NCI-H1417 (cell line): Measurements from ENCODE around the gene ERBB2.
"Not testable (repeated sequence)": the region's sequence is repeated elsewhere in the genome, so short reads cannot be mapped to it uniquely, and the experiment has no call there.

ENCODE experiments used
- DNase-seq, 3 experiments: peaks; one replicate each; lab custom pipeline; 2025; lab: John Stamatoyannopoulos, UW

ERBB2 gene

DNA sequence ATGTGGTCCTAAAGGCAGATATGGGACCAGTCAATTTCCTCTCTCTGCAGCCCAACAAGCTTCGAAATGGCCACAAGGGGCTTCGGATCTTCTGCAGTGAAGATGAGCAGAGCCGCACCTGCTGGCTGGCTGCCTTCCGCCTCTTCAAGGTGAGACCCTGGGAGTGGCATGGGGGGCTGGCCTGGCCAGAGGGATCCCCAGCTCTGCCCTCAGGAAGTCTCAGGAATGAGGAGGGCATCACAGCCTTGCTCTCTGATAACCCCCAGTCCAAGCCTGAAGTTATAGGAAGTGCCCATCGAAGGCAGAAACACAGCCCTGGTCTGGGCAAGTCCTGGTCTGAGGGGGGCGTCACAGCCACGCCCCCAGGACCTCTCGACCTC lies 45.0 kb downstream of the ERBB2 start:
- DNase-seq, result no peak

DNA sequence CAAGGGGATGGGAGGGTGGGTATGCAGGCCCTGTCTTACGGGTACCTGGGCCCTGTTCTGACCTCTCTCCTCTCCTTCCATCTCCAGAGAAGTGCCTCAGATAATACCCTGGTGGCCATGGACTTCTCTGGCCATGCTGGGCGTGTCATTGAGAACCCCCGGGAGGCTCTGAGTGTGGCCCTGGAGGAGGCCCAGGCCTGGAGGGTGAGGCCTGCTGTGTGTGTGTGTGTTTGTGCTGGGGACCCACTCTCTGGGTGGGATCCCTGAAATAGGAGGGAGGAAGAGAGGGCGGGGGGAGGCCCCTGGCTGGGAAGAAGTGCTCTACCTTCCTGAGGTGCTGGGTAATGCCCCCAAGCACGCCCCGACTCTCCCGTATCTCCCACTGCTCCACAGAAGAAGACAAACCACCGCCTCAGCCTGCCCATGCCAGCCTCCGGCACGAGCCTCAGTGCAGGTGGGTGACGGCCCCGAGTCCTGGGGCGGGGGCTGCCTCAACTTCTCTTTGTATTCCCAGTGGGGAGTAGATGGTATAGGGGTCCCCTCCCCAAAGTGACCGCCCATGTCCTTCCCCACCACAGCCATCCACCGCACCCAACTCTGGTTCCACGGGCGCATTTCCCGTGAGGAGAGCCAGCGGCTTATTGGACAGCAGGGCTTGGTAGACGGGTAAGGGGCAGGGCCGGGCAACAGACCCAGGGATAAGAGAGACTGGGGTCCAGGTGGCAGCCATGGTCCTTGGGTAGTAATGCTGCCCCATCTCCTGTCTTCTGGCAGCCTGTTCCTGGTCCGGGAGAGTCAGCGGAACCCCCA lies 45.7 kb downstream of the ERBB2 start:
- no peak for DNase-seq

GRCh38 chr17:39746145-39746461 lies 46.2 kb downstream of the ERBB2 start:
- DNase-seq, result no peak

GRCh38 chr17:39747745-39748144 lies 47.9 kb downstream of the ERBB2 start:
- DNase-seq, result no peak

- DNase-seq, result not testable (repeated sequence)
These were observed 48.7 kb downstream of the ERBB2 start for GRCh38 chr17:39748444-39749034.

DNA sequence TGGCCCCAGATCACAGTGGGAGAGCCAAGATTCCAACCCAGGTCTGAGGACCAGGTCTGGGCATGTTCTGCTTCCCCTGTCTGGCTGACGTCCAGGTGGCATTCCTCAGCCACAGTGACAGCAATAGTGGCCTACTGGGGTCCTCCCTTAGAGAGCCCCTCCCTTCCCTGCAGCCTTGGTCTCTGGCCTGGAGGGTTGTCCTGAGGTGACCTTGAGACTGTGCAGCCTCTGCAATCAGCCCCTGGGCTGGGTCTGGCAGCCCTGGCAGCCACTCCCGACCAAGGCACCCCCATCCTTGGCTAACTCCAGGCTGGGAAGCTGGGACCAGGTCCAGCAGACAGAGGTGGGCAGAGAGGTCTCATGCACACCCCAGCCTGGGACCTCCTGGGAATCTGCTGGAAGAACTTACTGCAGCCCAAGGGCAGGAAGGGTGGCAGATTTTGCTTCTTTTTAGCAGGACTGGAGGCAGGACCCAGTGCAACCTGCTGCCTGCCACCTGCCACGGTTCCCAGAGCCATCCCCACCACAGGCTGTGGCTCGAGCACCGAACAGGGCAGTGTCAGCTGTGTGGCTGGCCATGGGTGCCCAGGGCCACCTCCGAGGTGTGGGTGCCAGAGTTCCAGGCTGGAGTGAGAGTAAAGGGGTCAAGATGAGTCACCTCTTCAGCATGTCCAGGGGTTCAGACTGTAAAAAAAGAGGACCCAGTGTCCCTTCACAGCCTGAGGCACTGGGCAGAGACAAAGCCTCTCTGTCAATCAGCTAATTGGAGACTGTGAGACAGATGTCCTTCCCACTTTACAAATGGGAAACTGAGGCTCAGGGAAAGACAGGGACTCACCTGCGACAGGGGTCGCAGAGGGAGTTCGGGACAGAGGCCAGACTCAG lies 50.5 kb downstream of the ERBB2 start:
- DNase-seq, result peak in 1 of 3 experiments; percentile 24

GRCh38 chr17:39751016-39751543 lies 51.2 kb downstream of the ERBB2 start:
- no peak for DNase-seq

- DNase-seq, result no peak
These were observed 51.8 kb downstream of the ERBB2 start for GRCh38 chr17:39751637-39752036.

GRCh38 chr17:39752241-39752881 lies 52.5 kb downstream of the ERBB2 start:
- no peak for DNase-seq

GRCh38 chr17:39753514-39754160 lies 53.8 kb downstream of the ERBB2 start:
- DNase-seq, result peak; percentile 63 to 93 (median 92)

DNA sequence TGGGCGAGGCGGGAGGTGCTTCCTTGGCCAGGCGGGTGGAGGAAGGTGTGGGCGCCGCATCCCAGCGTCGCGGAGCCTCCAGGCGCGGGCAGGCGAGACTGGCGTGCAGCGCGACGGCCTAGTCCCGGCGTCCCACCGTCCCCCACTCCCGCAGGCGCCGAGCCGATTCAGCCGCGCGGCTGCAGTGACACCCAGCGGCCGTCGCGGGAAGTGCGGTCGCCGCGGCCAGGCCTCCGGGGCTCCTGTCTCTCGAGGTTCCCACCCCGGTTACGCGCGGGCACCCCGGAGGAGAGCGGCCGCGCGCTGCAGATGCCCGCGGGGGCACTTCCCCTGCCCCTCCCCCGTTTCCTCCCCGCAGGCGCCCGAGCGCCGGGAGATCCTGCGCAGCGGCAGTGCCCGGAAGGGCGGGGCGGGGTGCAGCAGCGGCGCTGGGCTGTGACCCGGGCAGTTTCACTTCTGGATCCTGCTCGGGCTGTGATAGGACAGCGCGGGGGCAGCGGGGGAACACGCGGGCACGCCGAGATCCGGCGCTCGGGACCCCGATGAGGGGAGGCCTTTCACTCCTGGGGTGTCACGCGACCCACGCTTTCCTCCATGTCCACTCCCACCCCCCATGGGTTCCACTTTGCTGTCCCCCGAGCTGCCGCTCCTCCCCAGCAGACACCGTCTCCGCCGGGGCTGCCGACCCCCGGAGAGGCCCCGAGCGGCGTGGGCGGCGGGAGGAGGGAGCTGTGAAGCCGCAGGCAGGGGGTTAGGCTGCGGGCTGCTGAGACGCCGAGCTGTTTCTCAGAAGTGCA lies 54.5 kb downstream of the ERBB2 start:
- DNase-seq, result peak; percentile 87 to 96 (median 94)

GRCh38 chr17:39754958-39755553 lies 55.2 kb downstream of the ERBB2 start:
- peak; percentile 16 to 48 (median 47) for DNase-seq

DNA sequence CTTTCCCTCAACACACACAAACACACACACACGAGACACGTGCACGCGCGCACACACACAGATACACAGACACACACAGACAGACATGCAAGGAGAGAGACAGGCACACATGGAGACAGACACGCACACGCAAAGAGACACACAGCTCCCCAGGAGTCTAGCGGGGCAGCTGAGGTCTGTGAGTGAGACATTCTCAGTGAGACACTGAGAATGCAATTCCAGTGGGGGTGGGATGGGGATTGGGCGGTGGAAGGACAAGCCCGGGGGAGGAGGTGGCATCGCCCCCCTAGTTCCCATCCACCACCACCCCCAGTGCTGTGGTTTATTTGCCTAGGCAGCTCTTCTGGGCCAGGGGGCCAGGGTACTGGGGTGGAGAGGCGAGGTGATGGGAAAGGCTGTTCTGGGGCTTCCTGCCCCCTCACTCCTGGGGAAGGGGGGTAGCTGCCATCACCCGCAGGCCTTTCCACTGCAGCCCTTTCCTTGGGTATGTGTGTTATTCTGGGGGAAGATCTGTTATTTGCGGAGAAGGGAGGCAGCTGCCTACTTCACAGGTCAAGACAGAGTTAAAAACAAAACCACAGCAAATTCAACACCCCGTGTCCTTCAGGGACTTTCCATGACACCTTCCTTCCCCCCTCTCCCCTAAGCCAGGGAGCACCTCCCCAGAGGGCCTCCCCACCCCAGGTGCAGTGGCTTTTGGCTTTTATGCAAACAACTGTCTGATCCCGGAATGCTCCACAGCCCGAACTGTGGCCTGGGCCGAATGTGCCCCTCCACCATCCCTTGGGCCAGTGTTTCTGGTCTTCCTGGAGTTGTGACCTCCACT lies 55.9 kb downstream of the ERBB2 start:
- DNase-seq, result peak in 1 of 3 experiments; percentile 35

- DNase-seq, result no peak
These were observed 56.7 kb downstream of the ERBB2 start for GRCh38 chr17:39756380-39757079.

- DNase-seq, result no peak
These were observed 57.4 kb downstream of the ERBB2 start for GRCh38 chr17:39757176-39757662.

GRCh38 chr17:39757931-39758873 lies 58.3 kb downstream of the ERBB2 start:
- DNase-seq, result no peak

- DNase-seq, result no peak
These were observed 59.3 kb downstream of the ERBB2 start for GRCh38 chr17:39759204-39759603.
